Measurements from ENCODE around the gene NEU1.
A peak's percentile ranks its signal among the peaks of the same experiment; 100 is the strongest.

NEU1 gene

DNA sequence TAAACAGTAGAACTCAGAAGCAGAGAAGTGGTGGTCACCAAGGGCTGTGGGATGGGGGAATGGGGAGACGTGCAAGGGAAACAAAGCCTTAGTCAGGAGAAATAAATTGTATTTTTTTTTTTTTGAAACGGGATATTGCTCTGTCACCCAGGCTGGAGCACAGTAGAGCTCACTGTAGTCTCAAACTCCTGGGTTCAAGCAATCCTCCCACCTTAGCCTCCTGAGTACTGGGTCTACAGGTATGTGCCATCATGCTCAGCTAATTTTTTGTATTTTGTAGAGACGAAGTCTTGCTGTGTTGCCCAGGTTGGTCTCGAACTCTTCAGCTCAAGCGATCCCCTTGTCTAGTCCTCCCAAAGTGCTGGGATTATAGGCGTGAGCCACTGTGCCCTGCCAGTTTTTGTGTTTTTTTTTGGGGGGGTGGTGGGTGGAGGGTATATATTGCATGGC lies 31.7 kb downstream of the NEU1 start:
- H3K9me3 ChIP-seq (replicated peaks in 1 of 2; ENCODE audit: control insufficient read depth in 2 of 2, insufficient read depth in 1 of 2, low read depth in 1 of 2, low read length in 2 of 2) = no peaks in the 10 kb centered on the region
- peak overlapping the region in 1 of 2 donors; percentile 78 for H3K4me3 ChIP-seq (ENCODE audit: low read length in 2 of 2)
- no peak overlapping the region for H2AFZ ChIP-seq (ENCODE audit: low read length)
- H4K91ac ChIP-seq (ENCODE audit: low read depth, low read length, poor library complexity) = no peak overlapping the region
- H3K4me1 ChIP-seq (ENCODE audit: control insufficient read depth in 2 of 2, insufficient read depth in 1 of 2, low read depth in 1 of 2, low read length in 2 of 2) = peaks cover under 1 to 6% of the 10 kb centered on the region in 2 donors
- peak overlapping the region; percentile 54 for H3K4me2 ChIP-seq (ENCODE audit: insufficient read depth, low read length, poor library complexity, severe bottlenecking)
- H2BK15ac ChIP-seq (ENCODE audit: low read length) = no peak overlapping the region
- no peak overlapping the region for H4K8ac ChIP-seq (ENCODE audit: low read depth, low read length)
- H3K79me1 ChIP-seq (ENCODE audit: low read depth, low read length) = peaks cover 5% of the 10 kb centered on the region
- H3K27ac ChIP-seq (replicated peaks; ENCODE audit: low read length) = no peak overlapping the region
- H3K36me3 ChIP-seq (replicated peaks in 1 of 2; ENCODE audit: control insufficient read depth in 2 of 2, insufficient read depth in 2 of 2, low read length in 2 of 2) = peaks cover 0 to 9% of the 10 kb centered on the region in 2 donors
- no peak overlapping the region for H2BK5ac ChIP-seq (ENCODE audit: low read length)
- no peak overlapping the region for H3K4ac ChIP-seq (ENCODE audit: low read length)
- no peak overlapping the region for H3K9ac ChIP-seq (ENCODE audit: low read depth, low read length, poor library complexity)
- DNase-seq (ENCODE audit: low spot score) = no peak
- WGBS, 2 donors (ENCODE audit: extremely low coverage in 2 of 2, insufficient read length in 2 of 2, insufficient replicate concordance in 1 of 2) = no CpG with 5 or more reads among the region's 6 CpGs
- no peak overlapping the region for H2AK5ac ChIP-seq (ENCODE audit: low read depth, low read length)
- no peaks in the 10 kb centered on the region for H3K27me3 ChIP-seq (ENCODE audit: control insufficient read depth in 3 of 3, insufficient read depth in 3 of 3, low read depth in 1 of 3, low read length in 3 of 3)
- no peak overlapping the region for H3K14ac ChIP-seq (ENCODE audit: low read length)
- no peak overlapping the region for H3K18ac ChIP-seq (ENCODE audit: low read length)
- H3K23ac ChIP-seq (ENCODE audit: low read depth, low read length, poor library complexity) = no peak overlapping the region
- H2BK12ac ChIP-seq (ENCODE audit: low read length) = no peak overlapping the region
- H2BK120ac ChIP-seq (ENCODE audit: low read depth, low read length) = no peak overlapping the region

DNA sequence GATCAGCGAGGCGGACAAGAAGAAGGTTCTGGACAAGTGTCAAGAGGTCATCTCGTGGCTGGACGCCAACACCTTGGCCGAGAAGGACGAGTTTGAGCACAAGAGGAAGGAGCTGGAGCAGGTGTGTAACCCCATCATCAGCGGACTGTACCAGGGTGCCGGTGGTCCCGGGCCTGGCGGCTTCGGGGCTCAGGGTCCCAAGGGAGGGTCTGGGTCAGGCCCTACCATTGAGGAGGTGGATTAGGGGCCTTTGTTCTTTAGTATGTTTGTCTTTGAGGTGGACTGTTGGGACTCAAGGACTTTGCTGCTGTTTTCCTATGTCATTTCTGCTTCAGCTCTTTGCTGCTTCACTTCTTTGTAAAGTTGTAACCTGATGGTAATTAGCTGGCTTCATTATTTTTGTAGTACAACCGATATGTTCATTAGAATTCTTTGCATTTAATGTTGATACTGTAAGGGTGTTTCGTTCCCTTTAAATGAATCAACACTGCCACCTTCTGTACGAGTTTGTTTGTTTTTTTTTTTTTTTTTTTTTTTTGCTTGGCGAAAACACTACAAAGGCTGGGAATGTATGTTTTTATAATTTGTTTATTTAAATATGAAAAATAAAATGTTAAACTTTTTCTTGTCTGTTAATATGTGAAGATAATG lies 32.9 kb downstream of the NEU1 start:
- no peak overlapping the region for H3K9ac ChIP-seq (ENCODE audit: low read depth, low read length, poor library complexity)
- H3K27ac ChIP-seq (replicated peaks; ENCODE audit: low read length) = no peak overlapping the region
- no peak overlapping the region for H2BK5ac ChIP-seq (ENCODE audit: low read length)
- H3K4me1 ChIP-seq (ENCODE audit: control insufficient read depth in 2 of 2, insufficient read depth in 1 of 2, low read depth in 1 of 2, low read length in 2 of 2) = peaks cover 0 to 6% of the 10 kb centered on the region in 2 donors
- no peak overlapping the region for H4K91ac ChIP-seq (ENCODE audit: low read depth, low read length, poor library complexity)
- H2AFZ ChIP-seq (ENCODE audit: low read length) = no peak overlapping the region
- H3K4me2 ChIP-seq (ENCODE audit: insufficient read depth, low read length, poor library complexity, severe bottlenecking) = peak overlapping the region; percentile 65
- no peak overlapping the region for H2AK5ac ChIP-seq (ENCODE audit: low read depth, low read length)
- H2BK120ac ChIP-seq (ENCODE audit: low read depth, low read length) = no peak overlapping the region
- no peak overlapping the region for H2BK15ac ChIP-seq (ENCODE audit: low read length)
- no peak overlapping the region for H4K8ac ChIP-seq (ENCODE audit: low read depth, low read length)
- H3K9me3 ChIP-seq (replicated peaks in 1 of 2; ENCODE audit: control insufficient read depth in 2 of 2, insufficient read depth in 1 of 2, low read depth in 1 of 2, low read length in 2 of 2) = no peaks in the 10 kb centered on the region
- H3K4ac ChIP-seq (ENCODE audit: low read length) = no peak overlapping the region
- no peaks in the 10 kb centered on the region for H3K27me3 ChIP-seq (ENCODE audit: control insufficient read depth in 3 of 3, insufficient read depth in 3 of 3, low read depth in 1 of 3, low read length in 3 of 3)
- H3K18ac ChIP-seq (ENCODE audit: low read length) = no peak overlapping the region
- H2BK12ac ChIP-seq (ENCODE audit: low read length) = no peak overlapping the region
- H3K14ac ChIP-seq (ENCODE audit: low read length) = no peak overlapping the region
- no peaks in the 10 kb centered on the region for H3K79me1 ChIP-seq (ENCODE audit: low read depth, low read length)
- H3K36me3 ChIP-seq (replicated peaks in 1 of 2; ENCODE audit: control insufficient read depth in 2 of 2, insufficient read depth in 2 of 2, low read length in 2 of 2) = peaks cover 0 to 6% of the 10 kb centered on the region in 2 donors
- WGBS, 2 donors (ENCODE audit: extremely low coverage in 2 of 2, insufficient read length in 2 of 2, insufficient replicate concordance in 1 of 2) = no CpG with 5 or more reads among the region's 15 CpGs
- H3K4me3 ChIP-seq (ENCODE audit: low read length in 2 of 2) = peak overlapping the region; percentile 76 to 78
- peak; percentile 33 for DNase-seq (ENCODE audit: low spot score)
- H3K23ac ChIP-seq (ENCODE audit: low read depth, low read length, poor library complexity) = no peak overlapping the region

DNA sequence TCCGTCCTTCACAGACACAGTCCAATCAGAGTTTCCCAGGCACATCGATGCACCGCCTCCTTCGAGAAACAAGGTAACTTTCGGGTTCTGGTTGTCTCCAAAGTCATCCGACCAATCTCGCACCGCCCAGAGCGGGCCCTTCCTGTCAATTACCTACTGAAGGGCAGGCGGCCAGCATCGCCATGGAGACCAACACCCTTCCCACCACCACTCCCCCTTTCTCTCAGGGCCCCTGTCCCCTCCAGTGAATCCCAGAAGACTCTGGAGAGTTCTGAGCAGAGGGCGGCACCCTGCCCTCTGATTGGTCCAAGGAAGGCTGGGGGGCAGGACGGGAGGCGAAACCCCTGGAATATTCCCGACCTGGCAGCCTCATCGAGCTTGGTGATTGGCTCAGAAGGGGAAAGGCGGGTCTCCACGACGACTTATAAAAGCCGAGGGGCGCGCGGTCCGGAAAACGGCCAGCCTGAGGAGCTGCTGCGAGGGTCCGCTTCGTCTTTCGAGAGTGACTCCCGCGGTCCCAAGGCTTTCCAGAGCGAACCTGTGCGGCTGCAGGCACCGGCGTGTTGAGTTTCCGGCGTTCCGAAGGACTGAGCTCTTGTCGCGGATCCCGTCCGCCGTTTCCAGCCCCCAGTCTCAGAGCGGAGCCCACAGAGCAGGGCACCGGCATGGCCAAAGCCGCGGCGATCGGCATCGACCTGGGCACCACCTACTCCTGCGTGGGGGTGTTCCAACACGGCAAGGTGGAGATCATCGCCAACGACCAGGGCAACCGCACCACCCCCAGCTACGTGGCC lies 35.1 kb downstream of the NEU1 start, which contains the start of gene HSPA1B:
Gene HSPA1B (plus strand): TSS at position 453 of the 794 bp plus-strand sequence. CDS start 213 bp downstream, at position 666.
- whole genome bisulfite sequencing, 2 donors (ENCODE audit: extremely low coverage in 2 of 2, insufficient read length in 2 of 2, insufficient replicate concordance in 1 of 2) = no CpG with 5 or more reads among the region's 56 CpGs
- Histone ChIP-seq H4K8ac (ENCODE audit: low read depth, low read length) (no peak within 1 kb of the TSS), H3K9ac (ENCODE audit: low read depth, low read length, poor library complexity) (peak within 1 kb of the TSS; percentile 81), H4K91ac (ENCODE audit: low read depth, low read length, poor library complexity) (no peak within 1 kb of the TSS), H3K4ac (ENCODE audit: low read length) (no peak within 1 kb of the TSS), H3K4me1 (ENCODE audit: control insufficient read depth in 2 of 2, insufficient read depth in 1 of 2, low read depth in 1 of 2, low read length in 2 of 2) (peaks cover under 1 to 6% of the 10 kb centered on the region in 2 donors), H2BK12ac (ENCODE audit: low read length) (no peak within 1 kb of the TSS), H2AK5ac (ENCODE audit: low read depth, low read length) (no peak within 1 kb of the TSS), H2BK120ac (ENCODE audit: low read depth, low read length) (no peak within 1 kb of the TSS), H3K9me3 (replicated peaks in 1 of 2; ENCODE audit: control insufficient read depth in 2 of 2, insufficient read depth in 1 of 2, low read depth in 1 of 2, low read length in 2 of 2) (no peaks in the 10 kb centered on the region), H3K79me1 (ENCODE audit: low read depth, low read length) (no peaks in the 10 kb centered on the region), H3K14ac (ENCODE audit: low read length) (no peak within 1 kb of the TSS), H3K23ac (ENCODE audit: low read depth, low read length, poor library complexity) (peak within 1 kb of the TSS; percentile 100), H2BK15ac (ENCODE audit: low read length) (no peak within 1 kb of the TSS), H3K36me3 (replicated peaks in 1 of 2; ENCODE audit: control insufficient read depth in 2 of 2, insufficient read depth in 2 of 2, low read length in 2 of 2) (peaks cover 0 to 6% of the 10 kb centered on the region in 2 donors), H3K18ac (ENCODE audit: low read length) (peak within 1 kb of the TSS; percentile 82), H2BK5ac (ENCODE audit: low read length) (no peak within 1 kb of the TSS), H3K4me2 (ENCODE audit: insufficient read depth, low read length, poor library complexity, severe bottlenecking) (peak within 1 kb of the TSS; percentile 99), H2AFZ (ENCODE audit: low read length) (peak within 1 kb of the TSS; percentile 75), H3K4me3 (ENCODE audit: low read length in 2 of 2) (peak within 1 kb of the TSS; percentile 63 to 76), H3K27ac (replicated peaks; ENCODE audit: low read length) (peak within 1 kb of the TSS; percentile 83), H3K27me3 (ENCODE audit: control insufficient read depth in 3 of 3, insufficient read depth in 3 of 3, low read depth in 1 of 3, low read length in 3 of 3) (no peaks in the 10 kb centered on the region)
- DNase-seq (ENCODE audit: low spot score) = peak; percentile 99

DNA sequence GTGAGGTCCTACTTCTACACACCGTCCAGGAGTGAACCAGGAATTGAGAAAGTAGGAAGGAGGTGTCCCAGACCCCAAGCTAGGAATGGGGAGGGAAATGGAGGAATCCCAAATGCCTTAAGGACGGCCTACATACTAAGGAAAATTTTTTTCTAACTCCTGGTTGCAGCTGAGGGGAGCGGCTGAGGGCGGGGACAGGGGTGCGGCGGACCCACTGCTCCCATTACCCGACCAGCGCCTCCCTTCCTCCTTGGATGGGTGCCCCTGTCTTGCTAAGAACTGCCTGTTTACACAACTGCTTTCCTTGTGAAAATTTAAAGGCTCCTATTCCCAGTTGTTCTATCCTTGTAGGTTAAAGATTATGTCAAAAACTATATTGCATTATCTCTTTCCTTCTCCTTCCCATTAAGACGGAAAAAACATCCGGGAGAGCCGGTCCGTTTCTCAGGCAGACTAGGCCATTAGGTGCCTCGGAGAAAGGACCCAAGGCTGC lies 35.8 kb downstream of the NEU1 start:
- Histone ChIP-seq H2BK5ac (ENCODE audit: low read length) (no peak overlapping the region), H3K4me2 (ENCODE audit: insufficient read depth, low read length, poor library complexity, severe bottlenecking) (peak overlapping the region; percentile 48), H2AFZ (ENCODE audit: low read length) (peak overlapping the region; percentile 75), H3K27me3 (ENCODE audit: control insufficient read depth in 3 of 3, insufficient read depth in 3 of 3, low read depth in 1 of 3, low read length in 3 of 3) (no peaks in the 10 kb centered on the region), H3K36me3 (replicated peaks in 1 of 2; ENCODE audit: control insufficient read depth in 2 of 2, insufficient read depth in 2 of 2, low read length in 2 of 2) (peaks cover 0 to 6% of the 10 kb centered on the region in 2 donors), H3K9ac (ENCODE audit: low read depth, low read length, poor library complexity) (no peak overlapping the region), H4K8ac (ENCODE audit: low read depth, low read length) (no peak overlapping the region), H3K4me1 (ENCODE audit: control insufficient read depth in 2 of 2, insufficient read depth in 1 of 2, low read depth in 1 of 2, low read length in 2 of 2) (peaks cover 5 to 7% of the 10 kb centered on the region in 2 donors), H3K14ac (ENCODE audit: low read length) (no peak overlapping the region), H3K4me3 (ENCODE audit: low read length in 2 of 2) (peak overlapping the region in 1 of 2 donors; percentile 40), H2BK120ac (ENCODE audit: low read depth, low read length) (no peak overlapping the region), H3K23ac (ENCODE audit: low read depth, low read length, poor library complexity) (no peak overlapping the region), H2BK12ac (ENCODE audit: low read length) (no peak overlapping the region), H3K4ac (ENCODE audit: low read length) (no peak overlapping the region), H4K91ac (ENCODE audit: low read depth, low read length, poor library complexity) (no peak overlapping the region), H3K18ac (ENCODE audit: low read length) (peak overlapping the region; percentile 66), H2BK15ac (ENCODE audit: low read length) (no peak overlapping the region), H3K79me1 (ENCODE audit: low read depth, low read length) (no peaks in the 10 kb centered on the region), H3K27ac (replicated peaks; ENCODE audit: low read length) (peak overlapping the region; percentile 83), H3K9me3 (replicated peaks in 1 of 2; ENCODE audit: control insufficient read depth in 2 of 2, insufficient read depth in 1 of 2, low read depth in 1 of 2, low read length in 2 of 2) (no peaks in the 10 kb centered on the region), H2AK5ac (ENCODE audit: low read depth, low read length) (no peak overlapping the region)
- WGBS, 2 donors (ENCODE audit: extremely low coverage in 2 of 2, insufficient read length in 2 of 2, insufficient replicate concordance in 1 of 2) = no CpG with 5 or more reads among the region's 13 CpGs
- DNase-seq (ENCODE audit: low spot score) = no peak
